ENCODE measurements around the gene LYPD6. TPM values are rescaled to one million over a fixed set of nuclear protein-coding genes. Genes with fewer than 3 reads are reported as not detected.

LYPD6 gene
- total RNA-seq, 1 experiment from 2014 or later: 0.74 TPM

GRCh38 chr2:149486664-149487063 is 156.3 kb downstream of the LYPD6 start:
- H3K36me3 ChIP-seq (ENCODE audit: low read depth): no peaks in the 10 kb centered on the region
- no peaks in the 10 kb centered on the region for H3K9me3 ChIP-seq (ENCODE audit: insufficient read depth, low read depth)
- H3K27ac ChIP-seq: no peak overlapping the region
- intact Hi-C loops (cut with micrococcal nuclease; ENCODE audit: unreplicated experiment): no loop called here
- H3K79me2 ChIP-seq (ENCODE audit: low read depth): no peaks in the 10 kb centered on the region
- no peaks in the 10 kb centered on the region for H4K20me1 ChIP-seq (ENCODE audit: insufficient read depth)
- H3F3A ChIP-seq (ENCODE audit: insufficient read depth, low read depth): no peaks in the 10 kb centered on the region
- no peak overlapping the region for H3K4me3 ChIP-seq
- no peak overlapping the region for H3K4me2 ChIP-seq
- H2AFZ ChIP-seq: no peak overlapping the region
- CTCF ChIA-PET: no interaction called here
- TF ChIP-seq EZH2 (IDR thresholded peaks at IDR 0.05; ENCODE audit: low read depth): no peak
- TF ChIP-seq, protein P1, sequence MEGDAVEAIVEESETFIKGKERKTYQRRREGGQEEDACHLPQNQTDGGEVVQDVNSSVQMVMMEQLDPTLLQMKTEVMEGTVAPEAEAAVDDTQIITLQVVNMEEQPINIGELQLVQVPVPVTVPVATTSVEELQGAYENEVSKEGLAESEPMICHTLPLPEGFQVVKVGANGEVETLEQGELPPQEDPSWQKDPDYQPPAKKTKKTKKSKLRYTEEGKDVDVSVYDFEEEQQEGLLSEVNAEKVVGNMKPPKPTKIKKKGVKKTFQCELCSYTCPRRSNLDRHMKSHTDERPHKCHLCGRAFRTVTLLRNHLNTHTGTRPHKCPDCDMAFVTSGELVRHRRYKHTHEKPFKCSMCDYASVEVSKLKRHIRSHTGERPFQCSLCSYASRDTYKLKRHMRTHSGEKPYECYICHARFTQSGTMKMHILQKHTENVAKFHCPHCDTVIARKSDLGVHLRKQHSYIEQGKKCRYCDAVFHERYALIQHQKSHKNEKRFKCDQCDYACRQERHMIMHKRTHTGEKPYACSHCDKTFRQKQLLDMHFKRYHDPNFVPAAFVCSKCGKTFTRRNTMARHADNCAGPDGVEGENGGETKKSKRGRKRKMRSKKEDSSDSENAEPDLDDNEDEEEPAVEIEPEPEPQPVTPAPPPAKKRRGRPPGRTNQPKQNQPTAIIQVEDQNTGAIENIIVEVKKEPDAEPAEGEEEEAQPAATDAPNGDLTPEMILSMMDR (conservative IDR thresholded peaks at IDR 0.05): no peak
- no peaks in the 10 kb centered on the region for H3K27me3 ChIP-seq (ENCODE audit: insufficient read depth, low read depth)
- no TSS peak for BruUV-seq (replicated peaks)
- POLR2A ChIA-PET (ENCODE audit: unreplicated experiment): no interaction called here
- H3K4me1 ChIP-seq (replicated peaks; ENCODE audit: insufficient read depth): no peaks in the 10 kb centered on the region
- H3K9me2 ChIP-seq (ENCODE audit: insufficient read depth): no peaks in the 10 kb centered on the region
- no peak for DNase-seq

DNA sequence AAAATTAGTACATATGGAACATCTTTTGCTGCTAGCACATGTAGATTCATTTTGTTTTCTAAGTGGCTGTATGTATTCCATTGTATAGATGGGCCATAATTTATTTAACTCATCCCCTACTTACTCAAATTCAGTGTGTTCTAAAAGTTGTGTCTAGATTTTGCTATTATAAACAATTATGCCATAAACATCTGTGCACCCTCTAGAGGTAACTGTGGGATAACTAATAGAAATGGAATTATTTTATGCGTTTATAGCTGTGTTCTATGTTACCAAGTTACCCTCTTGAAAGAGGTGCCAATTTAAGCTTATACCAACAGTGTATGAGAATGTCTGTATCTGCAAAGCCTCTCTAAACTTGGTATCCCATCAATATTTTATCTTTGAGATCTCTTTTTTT is 156.8 kb downstream of the LYPD6 start:
- BruUV-seq (replicated peaks): no TSS peak
- intact Hi-C loops (cut with micrococcal nuclease; ENCODE audit: unreplicated experiment): no loop called here

GRCh38 chr2:149488706-149489440 is 158.5 kb downstream of the LYPD6 start:
- no peak overlapping the region for H3K4me3 ChIP-seq

More for the DNA sequence above, 156.8 kb downstream of the LYPD6 start:
- no peak for DNase-seq
- ChIA-PET POLR2A (ENCODE audit: unreplicated experiment) (no interaction called here), CTCF (no interaction called here)
- H3F3A ChIP-seq (ENCODE audit: insufficient read depth, low read depth): no peaks in the 10 kb centered on the region
- no peak overlapping the region for H2AFZ ChIP-seq
- TF ChIP-seq EZH2 (IDR thresholded peaks at IDR 0.05; ENCODE audit: low read depth): no peak
- TF ChIP-seq, protein P1 (conservative IDR thresholded peaks at IDR 0.05): no peak; the same call in 1 of the 2 replicates
- no peak overlapping the region for H3K4me3 ChIP-seq
- no peaks in the 10 kb centered on the region for H4K20me1 ChIP-seq (ENCODE audit: insufficient read depth)
- H3K79me2 ChIP-seq (ENCODE audit: low read depth): no peaks in the 10 kb centered on the region
- H3K9me3 ChIP-seq (ENCODE audit: insufficient read depth, low read depth): no peaks in the 10 kb centered on the region
- H3K27me3 ChIP-seq (ENCODE audit: insufficient read depth, low read depth): no peaks in the 10 kb centered on the region
- H3K9me2 ChIP-seq (ENCODE audit: insufficient read depth): no peaks in the 10 kb centered on the region
- no peaks in the 10 kb centered on the region for H3K4me1 ChIP-seq (replicated peaks; ENCODE audit: insufficient read depth)
- no peaks in the 10 kb centered on the region for H3K36me3 ChIP-seq (ENCODE audit: low read depth)
- no peak overlapping the region for H3K27ac ChIP-seq
- no peak overlapping the region for H3K4me2 ChIP-seq

More at GRCh38 chr2:149488706-149489440, 158.5 kb downstream of the LYPD6 start:
- Histone ChIP-seq H3K4me2 (no peak overlapping the region), H3F3A (ENCODE audit: insufficient read depth, low read depth) (no peaks in the 10 kb centered on the region), H4K20me1 (ENCODE audit: insufficient read depth) (no peaks in the 10 kb centered on the region), H3K27me3 (ENCODE audit: insufficient read depth, low read depth) (no peaks in the 10 kb centered on the region), H3K4me1 (replicated peaks; ENCODE audit: insufficient read depth) (no peaks in the 10 kb centered on the region), H3K36me3 (ENCODE audit: low read depth) (no peaks in the 10 kb centered on the region), H3K9me3 (ENCODE audit: insufficient read depth, low read depth) (no peaks in the 10 kb centered on the region), H3K27ac (no peak overlapping the region), H3K79me2 (ENCODE audit: low read depth) (no peaks in the 10 kb centered on the region), H3K9me2 (ENCODE audit: insufficient read depth) (no peaks in the 10 kb centered on the region), H2AFZ (no peak overlapping the region)
- intact Hi-C loops (cut with micrococcal nuclease; ENCODE audit: unreplicated experiment): no loop called here
- BruUV-seq (replicated peaks): no TSS peak
- DNase-seq: no peak
- TF ChIP-seq, protein P1 (conservative IDR thresholded peaks at IDR 0.05): no peak
- TF ChIP-seq EZH2 (IDR thresholded peaks at IDR 0.05; ENCODE audit: low read depth): no peak
- CTCF ChIA-PET: no interaction called here
- POLR2A ChIA-PET (ENCODE audit: unreplicated experiment): no interaction called here

Measured in PC-9 (cell line).